Measurements from ENCODE around the gene ADAM10.
"Not testable (repeated sequence)": the region's sequence is repeated elsewhere in the genome, so short reads cannot be mapped to it uniquely, and the experiment has no call there.

ADAM10 gene

DNA sequence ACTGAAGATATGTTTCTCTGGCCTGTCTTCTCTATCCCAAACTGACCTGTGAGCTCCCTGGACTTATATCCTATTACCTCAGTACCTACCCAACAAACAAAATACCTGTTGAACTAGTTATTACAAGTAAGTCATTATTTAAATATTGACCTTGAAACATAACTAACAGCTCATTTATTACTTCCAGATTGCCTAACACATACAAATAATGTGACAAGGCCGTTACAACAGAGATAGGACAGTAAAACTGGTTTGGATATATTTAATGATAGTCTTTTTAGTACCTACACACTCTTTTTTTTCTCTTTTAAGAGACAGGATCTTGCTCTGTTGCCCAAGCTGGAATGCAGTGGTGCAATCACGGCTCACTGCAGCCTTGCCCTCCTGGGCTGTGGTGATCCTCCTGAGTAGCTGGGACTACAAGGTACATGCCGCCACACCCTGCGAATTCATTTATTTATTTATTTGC lies 145.0 kb downstream of the ADAM10 start:
- no peak for DNase-seq

DNA sequence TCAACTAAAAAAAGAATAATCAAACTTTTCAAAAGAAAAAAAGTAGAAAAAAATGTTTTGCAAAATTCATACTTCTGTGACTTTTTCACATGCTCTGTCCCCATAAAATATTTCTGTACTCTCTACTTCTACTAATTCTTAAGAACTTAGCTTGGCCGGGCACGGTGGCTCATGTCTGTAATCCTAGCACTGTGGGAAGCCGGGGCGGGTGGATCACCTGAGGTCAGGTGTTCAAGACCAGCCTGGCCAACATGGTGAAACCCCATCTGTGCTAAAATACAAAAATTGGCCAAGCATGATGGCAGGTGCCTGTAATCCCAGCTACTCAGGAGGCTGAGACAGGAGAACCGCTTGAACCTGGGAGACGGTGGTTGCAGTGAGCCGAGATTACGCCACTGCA lies 145.6 kb downstream of the ADAM10 start:
- not testable (repeated sequence) for DNase-seq

DNA sequence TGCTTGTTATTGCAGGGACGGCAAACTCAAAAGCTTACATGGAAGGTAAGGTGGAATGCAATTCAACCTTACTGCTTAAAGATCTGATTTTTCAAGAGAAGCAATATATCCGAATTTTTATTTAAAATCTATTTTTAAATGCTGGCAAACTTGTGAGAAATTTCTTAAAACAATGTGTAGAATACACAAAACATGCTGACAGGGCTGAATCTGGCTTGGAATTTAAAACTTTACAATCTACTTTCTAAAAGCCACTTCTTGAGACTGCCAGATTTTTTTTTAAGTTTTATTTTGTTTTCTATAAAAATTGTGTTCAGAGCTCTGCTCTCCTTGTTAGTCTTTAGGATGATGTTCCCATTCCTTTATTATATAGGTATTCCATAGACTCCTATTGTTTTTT lies 146.7 kb downstream of the ADAM10 start:
- DNase-seq = no peak

DNA sequence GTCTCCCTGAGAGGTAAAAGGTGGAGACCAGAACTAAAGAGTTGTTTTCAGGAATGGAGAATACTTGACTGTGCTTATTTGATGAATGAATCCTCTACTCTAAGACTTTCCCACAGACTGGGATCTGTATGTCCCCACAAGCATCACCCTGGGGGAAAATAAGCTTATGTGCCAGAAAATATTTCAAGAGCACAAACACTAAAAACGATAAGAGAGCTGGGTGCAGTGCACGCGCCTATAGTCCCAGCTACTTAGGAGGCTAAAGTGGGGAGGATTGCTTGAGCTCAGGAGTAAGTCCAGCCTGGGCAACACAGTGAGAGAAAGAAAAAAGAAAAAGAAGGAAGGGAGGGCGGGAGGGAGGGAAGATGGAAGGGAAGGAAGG lies 150.7 kb downstream of the ADAM10 start:
- no peak for DNase-seq

DNA sequence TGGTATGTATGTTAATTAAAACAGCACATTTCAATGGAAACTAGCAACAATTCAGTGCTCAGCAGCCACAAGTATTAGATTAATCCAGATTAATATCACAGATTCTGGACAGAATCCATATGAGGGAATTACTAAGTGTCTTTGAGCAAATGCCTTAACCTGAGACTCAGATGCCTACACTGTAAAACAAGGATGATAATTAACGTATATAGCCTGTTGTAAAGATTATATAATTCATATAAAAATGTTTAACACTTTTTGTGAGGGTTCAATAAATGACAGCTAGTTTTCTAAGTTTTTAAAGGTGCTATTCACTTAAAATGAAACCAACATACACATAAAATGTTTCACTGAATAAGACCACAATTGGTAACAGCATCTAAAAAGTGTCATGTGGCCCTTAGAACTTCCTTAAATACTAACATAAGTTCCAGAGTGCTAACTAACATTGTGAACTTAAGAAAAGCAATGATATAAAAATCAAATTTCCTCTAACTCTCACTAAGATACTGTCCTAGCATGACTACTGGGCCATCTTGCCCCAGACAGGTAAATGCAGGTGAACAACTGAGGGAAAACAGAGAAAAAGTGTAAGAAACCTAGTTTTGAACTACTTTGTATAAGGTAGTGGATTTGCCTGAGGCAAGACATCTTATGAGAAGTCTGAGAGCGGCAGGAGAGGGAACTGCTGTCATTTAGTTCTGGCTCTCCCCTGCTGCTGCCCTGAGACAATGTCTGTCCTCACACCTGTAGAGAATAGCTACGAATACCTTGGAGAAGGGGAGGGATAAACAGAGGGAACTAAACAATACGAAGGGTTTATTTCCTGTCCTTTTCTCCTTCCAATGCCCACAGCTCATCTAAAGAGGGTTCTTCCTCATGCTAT lies 151.3 kb downstream of the ADAM10 start:
- no peak for DNase-seq

DNA sequence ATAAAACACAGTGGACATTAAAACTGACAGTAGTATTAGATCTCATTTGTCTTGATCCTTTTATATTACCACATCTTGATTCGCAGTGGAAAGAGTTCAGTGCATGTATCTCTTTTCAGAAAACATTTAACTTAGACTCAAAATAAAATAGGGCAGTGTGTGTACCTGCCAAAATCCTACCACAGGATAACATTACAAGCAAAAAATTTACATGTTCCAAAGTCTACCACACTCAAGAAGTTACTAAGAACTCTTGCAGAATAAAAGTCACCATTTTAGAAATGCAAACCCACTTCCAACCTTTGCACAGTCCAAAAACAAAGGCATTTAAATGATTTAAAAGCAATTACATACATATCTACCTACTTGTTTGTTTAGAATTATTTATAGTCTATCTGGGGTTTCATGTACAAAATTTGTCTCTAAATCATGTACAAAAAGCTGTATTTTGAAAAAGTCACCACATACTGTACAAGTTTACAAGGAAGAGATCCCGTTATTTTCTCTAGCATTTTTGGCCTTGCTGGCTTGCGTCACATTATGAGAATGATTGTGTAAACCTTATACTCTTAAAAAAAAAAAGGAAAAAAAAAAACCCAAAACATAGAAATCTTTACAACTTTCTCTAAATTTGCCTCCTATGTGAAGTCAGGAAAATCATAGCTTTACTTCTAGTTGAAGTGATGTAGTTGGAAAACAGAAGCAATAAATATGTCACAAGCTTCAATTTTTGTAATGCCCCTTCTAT lies 153.8 kb downstream of the ADAM10 start:
- DNase-seq = no peak

DNA sequence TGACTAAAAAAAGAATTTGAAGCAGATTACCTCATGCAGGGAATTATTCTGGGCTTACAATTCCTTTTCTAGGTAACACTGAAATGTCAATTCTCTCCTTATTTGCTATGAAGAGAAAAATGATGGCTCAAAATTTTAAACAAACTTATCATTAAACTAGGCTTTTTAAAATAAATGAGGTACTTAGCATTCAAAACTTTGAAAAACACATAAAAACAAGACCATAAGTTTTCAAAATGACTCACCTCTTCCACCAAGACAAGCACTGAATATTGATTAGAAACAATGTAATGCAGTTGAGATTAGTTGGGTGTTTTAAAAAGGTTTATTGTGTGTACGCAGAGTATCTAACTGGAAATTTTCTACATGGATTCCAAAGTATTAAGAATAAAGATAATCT lies 154.6 kb downstream of the ADAM10 start:
- DNase-seq = no peak

DNA sequence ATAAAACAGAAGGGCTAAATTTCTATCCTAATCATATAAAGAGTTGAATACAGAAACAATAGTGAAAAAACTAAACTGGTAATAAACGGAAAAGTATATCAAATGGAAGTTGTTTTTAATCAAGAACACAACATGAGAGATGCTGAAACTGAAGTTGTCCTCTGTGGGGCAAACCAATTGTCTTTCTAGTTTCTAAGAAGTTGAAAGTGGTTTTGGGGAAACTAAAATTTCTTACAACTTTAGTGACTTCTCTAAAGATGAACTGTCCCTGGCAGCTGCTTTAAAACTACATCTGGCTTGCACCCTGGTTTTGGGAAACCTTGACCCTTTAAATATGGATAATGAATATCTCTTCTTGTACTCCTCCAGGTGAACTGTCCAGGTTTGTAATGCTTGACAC lies 155.6 kb downstream of the ADAM10 start:
- DNase-seq = no peak

DNA sequence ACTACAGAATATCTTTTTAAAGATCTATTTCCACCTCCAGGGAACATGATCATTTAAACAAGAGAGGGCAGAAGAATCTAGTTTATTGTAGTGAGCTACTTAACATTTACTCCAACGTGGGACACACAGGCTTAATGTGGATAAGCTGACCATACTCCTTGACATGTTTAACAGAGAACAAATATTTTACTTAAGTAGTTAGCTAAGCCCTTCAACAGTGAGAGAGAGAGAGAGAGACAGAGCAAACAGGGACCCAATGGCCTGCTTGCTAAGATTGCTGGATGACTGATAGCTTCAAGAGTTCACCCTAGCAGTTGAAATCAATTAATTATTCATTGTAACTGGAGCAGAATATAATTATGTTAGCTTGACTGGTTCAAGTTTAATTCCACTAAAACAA lies 158.6 kb downstream of the ADAM10 start:
- DNase-seq = no peak

DNA sequence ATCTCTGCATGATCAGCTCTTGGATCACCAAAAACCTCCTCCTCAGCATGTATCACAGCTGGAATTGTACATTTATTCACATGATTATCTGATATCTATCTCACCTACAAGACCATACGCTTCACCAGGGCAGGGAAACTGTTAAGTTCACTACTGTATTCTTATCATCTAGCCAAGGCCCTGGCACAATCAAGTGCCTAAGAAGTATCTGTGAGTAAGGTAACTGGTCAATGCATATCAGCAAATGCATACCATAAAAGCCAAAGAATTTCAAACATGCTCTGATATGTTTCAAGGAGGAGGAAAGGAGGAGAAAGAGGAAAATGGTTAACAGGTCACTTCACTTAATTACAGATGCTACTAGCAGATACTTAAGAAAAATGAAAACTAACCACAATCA lies 159.3 kb downstream of the ADAM10 start:
- no peak for DNase-seq

DNA sequence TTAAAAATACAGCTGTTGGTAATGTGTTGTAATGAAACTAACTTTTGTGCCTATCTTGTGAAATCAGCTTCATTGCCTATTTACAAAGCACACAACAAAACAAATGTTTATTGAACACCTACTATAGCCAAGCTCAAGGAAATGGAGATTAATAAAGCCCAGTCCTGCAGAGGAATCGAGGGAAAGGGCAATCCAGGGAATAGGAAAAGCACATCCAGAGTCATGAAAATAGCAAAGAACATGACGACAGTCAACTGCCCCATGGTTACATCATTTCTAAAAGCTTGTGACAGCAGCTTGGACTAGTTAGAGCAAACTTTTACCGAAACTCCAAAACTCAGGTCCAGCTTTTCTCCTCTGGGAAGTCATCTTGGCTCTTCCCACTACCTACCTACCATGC lies 160.5 kb downstream of the ADAM10 start:
- DNase-seq = no peak

DNA sequence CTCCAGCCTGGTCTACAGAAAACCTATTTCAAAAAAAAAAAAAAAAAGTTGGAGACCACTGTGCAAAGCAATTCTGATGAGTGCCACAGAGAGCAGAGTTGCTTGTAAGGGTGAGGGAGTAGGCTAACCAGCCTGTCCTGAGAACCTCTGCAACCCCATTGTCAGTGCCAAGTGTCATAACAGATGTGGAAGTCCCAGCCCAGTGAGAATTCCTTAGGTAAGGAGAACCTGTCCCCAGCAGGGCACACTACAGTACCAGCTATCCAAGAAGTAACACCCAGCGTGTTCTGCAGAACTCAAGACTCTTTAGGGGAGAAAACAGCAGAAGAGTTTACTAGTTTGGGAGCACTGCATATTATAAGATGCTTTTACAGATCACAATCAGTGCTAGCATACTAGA lies 161.4 kb downstream of the ADAM10 start:
- no peak for DNase-seq

DNA sequence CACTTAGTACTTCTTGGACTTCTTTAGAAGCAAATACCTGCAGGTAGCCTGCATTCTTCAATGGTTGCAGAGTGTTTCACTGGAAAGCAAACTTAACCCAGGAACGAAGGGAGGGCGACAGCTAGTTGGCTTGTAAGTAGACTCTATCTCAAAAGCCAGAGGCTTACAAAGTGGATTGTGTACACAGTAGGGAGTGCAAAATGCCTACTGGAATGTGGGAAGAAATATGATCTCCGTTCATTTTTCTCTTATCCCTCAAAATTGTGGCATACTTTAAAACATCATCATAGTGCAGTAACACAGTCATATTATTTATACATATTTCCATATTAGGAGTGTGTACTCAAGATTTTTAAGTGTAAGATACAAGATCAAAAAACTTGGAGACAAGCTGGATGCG lies 162.0 kb downstream of the ADAM10 start:
- no peak for DNase-seq

DNA sequence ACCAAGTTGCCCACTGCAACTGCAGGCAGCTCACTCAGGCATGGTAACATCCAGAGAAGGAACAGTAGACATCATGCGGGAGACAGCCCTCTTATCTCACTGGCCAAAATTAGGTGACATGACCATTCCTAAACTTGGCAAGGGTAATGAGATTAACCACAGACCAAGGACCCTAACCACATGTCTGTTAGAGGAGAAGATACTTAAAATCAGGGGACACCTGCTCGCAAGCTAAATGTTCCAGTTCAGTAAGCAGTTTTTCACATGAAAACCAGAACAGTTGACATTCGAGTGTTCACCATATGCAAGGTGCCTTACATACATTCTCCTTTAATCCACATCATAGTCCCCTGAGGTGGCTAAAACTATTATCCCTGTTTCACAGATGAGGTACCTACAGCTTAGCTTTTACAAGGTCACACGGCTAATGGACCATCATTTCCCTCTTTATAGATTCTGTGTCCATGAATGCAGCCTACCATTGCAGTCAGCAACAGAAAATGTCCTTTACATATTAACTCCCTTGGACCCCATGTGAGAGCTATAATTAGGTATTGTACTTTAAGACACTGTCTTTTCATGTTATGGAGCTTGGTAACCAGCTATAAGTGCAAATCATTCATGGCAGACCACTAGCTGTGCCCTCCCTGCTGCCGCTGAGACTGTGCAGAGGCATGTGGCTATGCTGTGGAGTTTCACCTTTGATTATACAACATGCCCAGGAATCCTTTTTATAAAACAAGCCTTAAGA lies 163.6 kb downstream of the ADAM10 start:
- DNase-seq = no peak

DNA sequence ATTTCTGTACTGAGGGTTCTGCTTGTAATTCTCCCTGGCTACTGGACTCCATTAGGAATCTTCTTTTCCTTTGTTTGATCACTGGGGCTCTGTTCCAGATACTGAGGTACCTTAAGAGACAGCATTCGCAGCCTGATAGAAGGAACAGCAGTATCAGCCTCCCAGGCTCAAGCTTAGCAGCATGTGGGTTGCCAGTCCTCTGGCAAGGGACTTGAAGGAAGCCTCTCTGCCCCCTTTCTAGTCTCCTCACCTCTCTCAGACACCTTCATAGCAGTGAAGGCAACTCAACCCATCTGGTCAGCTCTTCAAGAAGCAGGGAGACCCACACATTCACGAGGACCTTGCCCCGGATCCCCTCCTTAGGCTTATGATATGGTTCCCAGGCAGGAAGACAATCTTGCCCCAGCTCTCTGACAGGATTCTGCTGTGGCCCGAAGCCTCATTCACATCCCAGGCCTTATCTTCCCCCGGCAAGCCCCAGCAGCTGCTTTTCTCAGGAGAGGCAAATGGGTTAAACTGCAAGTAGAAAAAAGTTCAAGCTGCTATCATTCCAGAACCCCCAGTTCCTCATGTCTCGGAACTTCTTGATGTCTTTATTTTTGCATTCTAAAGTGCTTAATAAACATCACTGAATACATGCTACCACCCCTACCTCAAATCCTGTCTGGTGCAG lies 164.6 kb downstream of the ADAM10 start:
- DNase-seq = no peak

DNA sequence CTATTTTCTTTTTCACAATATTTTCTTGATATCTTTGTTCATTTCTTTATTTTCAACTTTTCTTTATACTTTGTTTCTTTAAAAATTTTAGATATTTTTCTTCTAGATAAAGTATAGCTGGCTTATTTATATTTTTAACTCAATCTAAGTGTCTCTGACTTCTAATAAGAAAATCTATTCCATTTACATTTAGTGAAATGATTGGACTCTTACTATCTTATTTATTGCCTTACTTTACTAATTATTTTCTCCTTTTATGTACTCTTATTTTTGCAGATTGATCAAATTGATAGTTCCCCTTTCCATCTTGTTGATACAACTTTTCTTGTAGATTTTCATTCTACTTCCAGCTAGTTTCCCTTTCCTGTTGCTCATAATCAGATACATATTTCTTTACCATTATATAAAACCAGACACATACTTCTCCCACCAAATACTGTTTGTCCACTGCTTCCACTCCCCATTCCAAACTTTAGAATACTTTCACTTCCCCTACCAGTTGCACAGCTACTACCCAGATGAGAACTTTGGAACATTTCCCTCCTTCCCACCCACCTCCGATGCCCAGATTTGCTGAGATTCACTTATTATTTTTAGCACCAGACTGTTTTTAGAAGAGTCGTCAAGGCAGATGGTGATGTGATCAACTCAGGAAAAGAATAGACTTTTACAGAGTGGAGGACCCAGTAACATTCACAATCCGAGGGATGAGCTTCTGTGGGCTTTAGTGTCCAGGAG lies 166.2 kb downstream of the ADAM10 start:
- no peak for DNase-seq

DNA sequence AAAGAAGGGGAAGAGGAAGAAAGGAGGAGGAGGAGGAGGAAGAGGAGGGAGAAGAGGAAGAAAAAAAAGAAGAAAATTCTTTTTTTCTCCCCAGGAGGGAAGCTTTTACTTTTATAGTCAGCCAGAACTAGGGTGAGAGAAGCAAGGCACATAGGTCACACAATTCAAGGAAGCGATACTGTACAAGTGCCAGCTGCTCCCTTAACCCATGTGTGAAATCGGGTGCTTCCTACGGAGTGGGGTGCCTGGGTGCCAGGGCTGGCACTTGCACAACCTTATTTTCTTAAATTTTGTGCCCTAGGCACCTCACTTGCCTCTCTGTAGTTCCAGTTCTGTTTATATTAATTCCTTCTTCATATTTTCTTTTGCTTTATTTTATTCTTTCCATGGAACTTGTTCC lies 167.3 kb downstream of the ADAM10 start:
- no peak for DNase-seq

DNA sequence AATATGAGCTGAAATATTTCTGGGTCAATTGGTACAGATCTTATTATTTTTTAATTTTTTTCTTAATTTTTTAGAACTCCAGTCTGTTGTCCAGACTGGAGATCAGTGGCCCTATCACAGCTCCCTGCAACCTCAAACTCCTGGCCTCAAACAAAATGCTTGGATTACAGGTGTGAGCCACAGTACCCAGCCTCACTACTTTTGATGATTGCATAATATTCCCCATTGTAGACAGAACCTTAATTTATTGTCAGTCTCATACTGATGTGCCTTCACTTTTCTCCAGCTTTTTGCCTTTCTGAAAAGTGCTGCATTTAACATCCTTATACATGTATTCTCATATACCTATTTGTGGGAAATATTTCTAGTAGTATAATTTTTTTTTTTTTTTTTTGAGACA lies 172.8 kb downstream of the ADAM10 start:
- DNase-seq = no peak

DNA sequence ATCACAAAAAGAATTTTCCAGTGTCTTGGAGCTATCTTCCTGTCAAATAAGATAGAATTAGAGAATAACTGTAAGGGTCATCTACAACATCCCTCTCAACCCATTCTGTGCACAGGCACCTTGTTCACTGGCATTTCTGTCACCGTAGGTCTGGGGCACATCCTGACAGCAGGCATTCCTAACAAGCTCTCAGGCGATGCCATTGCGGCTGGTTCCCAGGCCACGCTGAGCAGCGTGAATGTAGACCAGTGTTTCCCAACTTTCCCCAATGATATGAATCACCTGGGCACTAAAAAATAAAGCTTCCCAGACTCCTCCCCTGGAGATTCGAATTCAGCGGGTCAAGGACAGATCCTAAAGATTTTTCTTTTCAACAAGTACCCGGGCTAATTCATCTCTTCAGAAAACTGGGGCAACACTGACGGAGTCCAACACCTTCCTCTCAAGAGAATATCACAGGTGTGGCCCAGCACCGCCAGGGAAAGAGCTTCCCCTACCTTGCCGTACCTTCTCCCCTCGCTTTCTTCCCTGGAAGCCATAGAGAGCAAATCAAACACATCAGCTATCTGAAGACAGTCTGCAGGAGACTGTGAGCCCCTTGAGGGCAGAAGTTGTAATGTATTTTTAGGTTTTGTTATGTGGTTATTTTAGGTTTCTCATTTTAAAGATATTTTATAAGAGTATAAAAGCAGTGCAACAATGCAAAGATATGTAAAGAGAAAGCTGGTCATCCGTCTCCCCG lies 174.3 kb downstream of the ADAM10 start:
- no peak for DNase-seq

DNA sequence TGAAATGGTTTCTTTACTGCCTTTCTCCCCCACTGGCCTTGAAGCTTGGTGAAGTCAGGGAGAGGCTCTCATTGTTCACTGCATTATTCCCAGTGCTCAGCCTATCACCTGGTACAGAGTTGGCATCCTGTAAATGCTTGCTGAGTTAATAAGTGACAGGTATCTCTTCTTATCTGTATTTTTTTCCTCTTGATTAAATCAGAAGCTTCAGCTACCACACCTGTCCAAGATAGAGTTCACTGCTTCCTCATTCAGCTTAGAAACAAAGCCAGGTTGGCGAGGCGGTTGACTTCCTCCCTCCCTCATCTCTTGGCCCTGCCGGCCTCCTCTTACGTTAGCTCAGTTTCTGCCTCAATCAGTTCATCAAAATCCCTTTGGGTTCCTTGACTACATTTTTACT lies 174.9 kb downstream of the ADAM10 start:
- DNase-seq = no peak

DNA sequence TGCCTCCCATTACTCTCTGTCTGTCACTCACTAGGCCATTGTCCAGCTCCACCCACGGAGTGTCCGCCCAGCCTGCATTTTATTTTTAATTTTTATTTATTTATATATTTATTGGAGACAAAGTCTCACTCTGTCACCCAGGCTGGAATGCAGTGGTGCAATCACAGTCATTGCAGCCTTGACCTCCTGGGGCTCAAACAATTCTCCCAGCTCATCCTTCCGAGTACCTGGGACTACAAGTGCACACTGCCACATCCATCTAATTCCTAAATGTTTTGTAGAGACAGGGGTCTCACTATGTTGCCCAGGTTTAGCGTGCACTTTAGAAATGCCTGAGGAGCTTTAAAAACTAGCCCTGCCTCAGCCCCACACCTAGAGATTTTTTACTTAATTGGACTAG lies 176.2 kb downstream of the ADAM10 start:
- no peak for DNase-seq

DNA sequence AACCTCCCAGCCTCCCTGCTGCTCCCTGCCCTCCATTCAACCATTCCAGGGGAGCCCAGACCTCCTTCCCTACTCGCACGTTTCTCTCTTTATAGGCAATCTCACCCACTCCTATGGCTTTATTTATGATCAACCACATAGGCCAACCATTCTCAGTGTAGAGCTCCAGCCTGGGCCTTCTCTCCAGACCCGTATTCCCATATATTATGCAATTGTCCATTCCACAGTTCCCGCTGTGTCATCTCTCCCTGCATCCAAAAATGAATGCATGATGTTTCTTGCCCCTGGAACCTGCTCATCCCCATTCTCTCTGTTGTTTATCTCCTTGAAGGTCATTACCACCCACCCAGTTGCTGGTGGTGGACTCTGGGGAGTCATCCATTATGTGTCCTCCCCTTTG lies 177.0 kb downstream of the ADAM10 start:
- no peak for DNase-seq
